ENCODE results near the gene GBP2. TPM values are rescaled to one million over a fixed set of nuclear protein-coding genes. Genes with fewer than 3 reads are reported as not detected.

The GBP2 gene
- polyA plus RNA-seq, 1 of the 3 experiments (the other 2 are of a cell fraction), result 8.7 TPM

DNA sequence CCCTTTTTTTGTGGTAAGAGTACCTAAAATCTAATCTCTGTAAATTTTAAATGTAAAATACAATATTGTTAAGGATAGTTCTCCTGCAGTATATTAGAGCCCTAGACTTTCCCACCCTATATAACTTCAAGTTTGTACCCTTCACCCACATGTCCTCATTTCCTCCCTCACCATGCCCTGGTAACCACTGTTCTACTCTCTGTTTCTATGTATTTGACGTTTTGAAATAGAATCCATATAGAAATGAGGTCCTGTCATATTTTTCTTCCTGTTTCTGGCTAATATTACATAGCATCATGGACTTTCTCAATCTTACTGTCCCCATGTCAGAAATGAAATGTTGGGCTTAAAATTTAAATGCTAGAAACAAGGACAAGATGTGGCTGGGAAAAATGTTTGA is 25.1 kb upstream of the GBP2 start:
- Histone ChIP-seq H3K9me2 (no peaks in the 10 kb centered on the region), H3F3A (replicated peaks; ENCODE audit: insufficient read depth) (no peaks in the 10 kb centered on the region), H3K9ac (no peak overlapping the region), H3K4me1 (ENCODE audit: control insufficient read depth in 1 of 2, insufficient read depth in 2 of 2, low read depth in 1 of 2, low read length in 1 of 2) (peaks cover 0 to 3% of the 10 kb centered on the region in 2 experiments; a peak in 1 of 4 replicates), H3K9me3 (no peaks in the 10 kb centered on the region), H2AFZ (ENCODE audit: low read depth) (no peak overlapping the region), H3K27ac (ENCODE audit: low read depth in 2 of 2, low read length in 1 of 2) (no peak overlapping the region), H3K79me2 (ENCODE audit: insufficient read depth) (no peaks in the 10 kb centered on the region), H4K20me1 (ENCODE audit: insufficient read depth) (no peaks in the 10 kb centered on the region), H3K36me3 (replicated peaks in 1 of 2; ENCODE audit: control insufficient read depth in 1 of 2, insufficient read depth in 2 of 2, low read length in 1 of 2) (no peaks in the 10 kb centered on the region), H3K27me3 (ENCODE audit: insufficient read depth) (no peaks in the 10 kb centered on the region), H3K4me3 (ENCODE audit: low read depth in 2 of 2, low read length in 1 of 2) (no peak overlapping the region), H3K4me2 (no peak overlapping the region)
- no peak for DNase-seq
- TF ChIP-seq JUND (IDR thresholded peaks at IDR 0.05), result no peak
- no peak for TF ChIP-seq EP300 (IDR thresholded peaks at IDR 0.05; ENCODE audit: borderline replicate concordance in 1 of 2, low read depth in 1 of 2, low read length in 1 of 2)
- TF ChIP-seq RXRA (IDR thresholded peaks at IDR 0.05; ENCODE audit: borderline replicate concordance, low read depth), result no peak
- no peak for TF ChIP-seq CTCF (IDR thresholded peaks at IDR 0.05)
- TF ChIP-seq RCOR1 (IDR thresholded peaks at IDR 0.05; ENCODE audit: low read length), result no peak
- TF ChIP-seq NFIC (IDR thresholded peaks at IDR 0.05; ENCODE audit: borderline replicate concordance), result no peak
- TF ChIP-seq YY1 (IDR thresholded peaks at IDR 0.05; ENCODE audit: low read depth), result no peak
- TF ChIP-seq, protein P1, sequence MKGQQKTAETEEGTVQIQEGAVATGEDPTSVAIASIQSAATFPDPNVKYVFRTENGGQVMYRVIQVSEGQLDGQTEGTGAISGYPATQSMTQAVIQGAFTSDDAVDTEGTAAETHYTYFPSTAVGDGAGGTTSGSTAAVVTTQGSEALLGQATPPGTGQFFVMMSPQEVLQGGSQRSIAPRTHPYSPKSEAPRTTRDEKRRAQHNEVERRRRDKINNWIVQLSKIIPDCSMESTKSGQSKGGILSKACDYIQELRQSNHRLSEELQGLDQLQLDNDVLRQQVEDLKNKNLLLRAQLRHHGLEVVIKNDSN (IDR thresholded peaks at IDR 0.05; ENCODE audit: borderline replicate concordance, low read depth), result no peak
- TF ChIP-seq TCF12 (IDR thresholded peaks at IDR 0.05), result no peak
- TF ChIP-seq ELF1 (IDR thresholded peaks at IDR 0.05), result no peak
- TF ChIP-seq FOSL2 (IDR thresholded peaks at IDR 0.05; ENCODE audit: borderline replicate concordance, low read depth), result no peak
- no peak for TF ChIP-seq MXI1 (IDR thresholded peaks at IDR 0.05; ENCODE audit: low read depth, low read length)
- no peak for TF ChIP-seq CHD2 (IDR thresholded peaks at IDR 0.05; ENCODE audit: low read length, partially characterized antibody)
- ChIA-PET POLR2A (no interaction called here), CTCF (no interaction called here)
- 18% methylated on average over 1 of the region's 1 CpG for WGBS (ENCODE audit: low lambda C conversion rate)

- no peak for TF ChIP-seq ELF1 (IDR thresholded peaks at IDR 0.05)
- TF ChIP-seq USF2 (IDR thresholded peaks at IDR 0.05; ENCODE audit: borderline replicate concordance, low read depth, low read length), result no peak
- ChIA-PET CTCF (interaction anchor here (1.0 kb wide), 1 partner anchor 208 kb away, joined by 3 read pairs; no protein-coding TSS in a partner anchor), POLR2A (no interaction called here)
- Histone ChIP-seq H3K36me3 (replicated peaks in 1 of 2; ENCODE audit: control insufficient read depth in 1 of 2, insufficient read depth in 2 of 2, low read length in 1 of 2) (no peaks in the 10 kb centered on the region), H3K9ac (no peak overlapping the region), H3K27me3 (ENCODE audit: insufficient read depth) (no peaks in the 10 kb centered on the region), H3K27ac (ENCODE audit: low read depth in 2 of 2, low read length in 1 of 2) (no peak overlapping the region), H2AFZ (ENCODE audit: low read depth) (no peak overlapping the region), H3K79me2 (ENCODE audit: insufficient read depth) (no peaks in the 10 kb centered on the region), H4K20me1 (ENCODE audit: insufficient read depth) (no peaks in the 10 kb centered on the region), H3F3A (replicated peaks; ENCODE audit: insufficient read depth) (no peaks in the 10 kb centered on the region), H3K4me3 (ENCODE audit: low read depth in 2 of 2, low read length in 1 of 2) (no peak overlapping the region), H3K4me2 (no peak overlapping the region), H3K9me2 (no peaks in the 10 kb centered on the region), H3K9me3 (no peaks in the 10 kb centered on the region), H3K4me1 (ENCODE audit: control insufficient read depth in 1 of 2, insufficient read depth in 2 of 2, low read depth in 1 of 2, low read length in 1 of 2) (peaks cover 0 to 3% of the 10 kb centered on the region in 2 experiments; a peak in 1 of 4 replicates)
- DNase-seq, result no peak
- WGBS (ENCODE audit: low lambda C conversion rate), result 47% methylated on average over 3 of the region's 3 CpGs
Observed at GRCh38 chr1:89149976-89150375, 24.1 kb upstream of the GBP2 start.

All from SK-N-SH (cell line).